B cell (primary cell): Measurements from ENCODE around the gene DMPK. TPM values are rescaled to one million over a fixed set of nuclear protein-coding genes. Genes with fewer than 3 reads are reported as not detected.
A peak's percentile ranks its signal among the peaks of the same experiment; 100 is the strongest.

Experiments
- ATAC-seq: fragments of 200-7000 bp; cut with Tn5 transposase; one replicate; pipeline ENCODE4 v1.10.0; 2021; ENCODE audit warnings: low read depth, mild to moderate bottlenecking, moderate number of reproducible peaks, moderate library complexity
- CTCF ChIA-PET: fragments of 350-600 bp; sonication (Branson Sonifier 250); formaldehyde crosslinking; loops from one replicate; lab custom pipeline; 2021; ENCODE audit warnings: antibody characterized with exemption, inconsistent platforms; lab: Charles Lee
- POLR2A ChIA-PET: fragments of 350-600 bp; sonication (Branson Sonifier 250); formaldehyde crosslinking; loops from one replicate; lab custom pipeline; 2021; ENCODE audit warnings: antibody characterized with exemption; lab: Charles Lee
- DNase-seq: peaks from one replicate; pipeline ENCODE4 v3.0.0; 2013
- H2AFZ ChIP-seq: 2 replicates; pipeline ENCODE4 v1.6.1; 2012; ENCODE audit warnings: mild to moderate bottlenecking, low read depth, low read length; ENCODE audit not compliant: insufficient read depth, poor library complexity, severe bottlenecking
- H3K27ac ChIP-seq, 2 donors: 1 replicate in 1 of 2; 2 replicates in 1 of 2; pipeline ENCODE4 v1.5.1; 2012 to 2013; ENCODE audit warnings: low read length in 2 of 2, mild to moderate bottlenecking in 2 of 2, moderate library complexity in 1 of 2
- H3K27me3 ChIP-seq, 4 experiments: fragments of 200-600 bp in 1 of 4; sonication (generic) in 1 of 4; replicated peaks in 1 of 4; 1 replicate in 2 of 4; 2 replicates in 2 of 4; pipeline versions ENCODE4 v1.6.1 to v1.7.0; 2013 to 2016; ENCODE audit warnings: low read length in 3 of 4, mild to moderate bottlenecking in 2 of 4, mixed read lengths in 1 of 4, moderate library complexity in 1 of 4; ENCODE audit not compliant: insufficient read depth in 4 of 4, control insufficient read depth in 3 of 4; ENCODE audit errors: control extremely low read depth in 1 of 4
- H3K36me3 ChIP-seq, 2 experiments: replicated peaks in 1 of 2; 1 replicate in 1 of 2; 2 replicates in 1 of 2; pipeline versions ENCODE4 v1.6.1 to v1.7.1; 2013; ENCODE audit warnings: low read length in 1 of 2; ENCODE audit not compliant: insufficient read depth in 2 of 2, control insufficient read depth in 1 of 2; ENCODE audit errors: control extremely low read depth in 1 of 2, extremely low read depth in 1 of 2
- H3K4me1 ChIP-seq, 2 donors: fragments of 200-600 bp in 1 of 2; sonication (generic) in 1 of 2; 1 replicate in 1 of 2; 2 replicates in 1 of 2; pipeline versions ENCODE4 v1.5.1 to v1.6.1; 2013 to 2017; ENCODE audit warnings: low read length in 2 of 2; ENCODE audit not compliant: control insufficient read depth in 2 of 2, insufficient read depth in 2 of 2
- H3K4me2 ChIP-seq: replicated peaks from 2 replicates; pipeline ENCODE3; 2012; ENCODE audit warnings: mild to moderate bottlenecking, low read depth, low read length; ENCODE audit not compliant: poor library complexity, severe bottlenecking
- H3K4me3 ChIP-seq, 5 experiments: fragments of 200-600 bp in 1 of 5; sonication (generic) in 1 of 5; 1 replicate in 3 of 5; 2 replicates in 2 of 5; pipeline versions ENCODE4 v1.5.1 to v1.7.0; 2011 to 2016; ENCODE audit warnings: low read length in 4 of 5, mild to moderate bottlenecking in 4 of 5, low read depth in 2 of 5, control low read depth in 1 of 5, moderate library complexity in 1 of 5; ENCODE audit not compliant: insufficient read depth in 1 of 5; ENCODE audit errors: control extremely low read depth in 1 of 5, extremely low read depth in 1 of 5
- H3K79me2 ChIP-seq: fragments of 200-600 bp; sonication (generic); one replicate; pipeline ENCODE4 v1.6.0; 2016; ENCODE audit warnings: low read length; ENCODE audit not compliant: control insufficient read depth, insufficient read depth
- H3K9ac ChIP-seq: fragments of 200-600 bp; sonication (generic); 2 replicates; pipeline ENCODE4 v1.6.1; 2017; ENCODE audit warnings: mild to moderate bottlenecking, low read length, moderate library complexity
- H3K9me3 ChIP-seq, 3 donors: one replicate each; pipeline versions ENCODE4 v1.6.1 to v1.7.1; 2013; ENCODE audit warnings: low read length in 2 of 3; ENCODE audit not compliant: control insufficient read depth in 2 of 3, insufficient read depth in 1 of 3; ENCODE audit errors: control extremely low read depth in 1 of 3
- H4K20me1 ChIP-seq: 2 replicates; pipeline ENCODE4 v1.6.0; 2012; ENCODE audit warnings: mild to moderate bottlenecking, low read length; ENCODE audit not compliant: insufficient read depth, control insufficient read depth, poor library complexity, severe bottlenecking
- H3K27ac Mint-ChIP-seq: one replicate; pipeline ENCODE4 v1.8.0; 2021; ENCODE audit warnings: mixed read lengths
- H3K27me3 Mint-ChIP-seq: one replicate; pipeline ENCODE4 v1.8.0; 2021; ENCODE audit warnings: mixed read lengths
- H3K4me1 Mint-ChIP-seq: one replicate; pipeline ENCODE4 v1.8.0; 2021; ENCODE audit warnings: mixed read lengths
- H3K4me3 Mint-ChIP-seq: one replicate; pipeline ENCODE4 v1.8.0; 2021; ENCODE audit warnings: mixed read lengths
- H3K9me3 Mint-ChIP-seq: one replicate; pipeline ENCODE4 v1.8.0; 2022; ENCODE audit warnings: mixed read lengths; ENCODE audit not compliant: insufficient read depth
- CTCF ChIP-seq: fragments of 200-600 bp; IDR thresholded peaks from one replicate; pipeline ENCODE4 v1.8.0; 2022; ENCODE audit warnings: antibody characterized with exemption, mild to moderate bottlenecking
- EZH2 ChIP-seq: IDR thresholded peaks from 2 replicates; pipeline ENCODE4 v1.6.1; 2012; ENCODE audit warnings: borderline replicate concordance, low read depth, mild to moderate bottlenecking, moderate library complexity, low read length; ENCODE audit not compliant: insufficient read depth, poor library complexity, severe bottlenecking
- WGBS: methylation state at CpG from one replicate; pipeline ENCODE4 v1.1.5; 2013; ENCODE audit warnings: missing lambda C conversion rate; ENCODE audit not compliant: insufficient coverage; 5-methylcytosine and 5-hydroxymethylcytosine counted together
- intact Hi-C: fragments of 100-400 bp; cut with micrococcal nuclease; formaldehyde crosslinking; loops from one replicate; pipeline ENCODE4 v1.10.0; 2022
- polyA plus RNA-seq: library from polyadenylated mRNA; depleted of rRNA; stranded (reverse); fragments of >200 nt; gene quantifications from 2 replicates; pipeline ENCODE4 v1.2.3, GENCODE V29; 2012
- total RNA-seq, 2 donors: library from RNA; stranded (reverse); fragments of 120-200 nt in 1 of 2; gene quantifications; 1 replicate in 1 of 2; 2 replicates in 1 of 2; pipeline versions ENCODE4 v1.2.3 to v1.2.4, GENCODE V29; 2013 to 2022

DMPK gene
- total and polyA plus RNA-seq, 2 donors (not counting 1 experiment from before 2014, with no cell fraction given): 28.7 to 58.3 TPM

GRCh38 chr19:45772912-45773311 lies 9.4 kb downstream of the DMPK start:
- Histone ChIP-seq H4K20me1 (peaks cover 9% of the 10 kb centered on the region), H3K79me2 (no peaks in the 10 kb centered on the region), H3K4me1 (peaks cover 7 to 28% of the 10 kb centered on the region in 2 donors), H3K4me2 (no peak overlapping the region), H3K27ac (no peak overlapping the region), H3K9ac (no peak overlapping the region), H2AFZ (no peak overlapping the region), H3K9me3 (no peaks in the 10 kb centered on the region), H3K4me3 (no peak overlapping the region), H3K27me3 (peaks cover 0 to 3% (median 1%) of the 10 kb centered on the region in 4 experiments), H3K36me3 (peaks cover 0 to 11% of the 10 kb centered on the region in 2 experiments)
- Mint-ChIP-seq H3K4me3 (no peak overlapping the region), H3K27ac (no peak overlapping the region), H3K9me3 (no peaks in the 10 kb centered on the region), H3K27me3 (no peaks in the 10 kb centered on the region), H3K4me1 (peaks cover 29% of the 10 kb centered on the region)
- no peak for ATAC-seq
- ChIA-PET CTCF (interaction anchor here (1.0 to 8.3 kb wide), 2 partner anchors 27 to 110 kb away, joined by 3 to 302 read pairs; no protein-coding TSS in a partner anchor), POLR2A (interaction anchor here (0.6 kb wide), 1 partner anchor 35 kb away, joined by 5 read pairs; no protein-coding TSS in a partner anchor)
- WGBS: 100% methylated on average over 2 of the region's 3 CpGs
- intact Hi-C loops: no loop called here
- DNase-seq: no peak
- no peak for TF ChIP-seq EZH2
- no peak for TF ChIP-seq CTCF

GRCh38 chr19:45772130-45772840 lies 10.0 kb downstream of the DMPK start:
- no peak overlapping the region for H2AFZ ChIP-seq
- H3K4me3 ChIP-seq: no peak overlapping the region
- no peaks in the 10 kb centered on the region for H3K9me3 Mint-ChIP-seq
- POLR2A ChIA-PET: no interaction called here
- H3K9me3 ChIP-seq: no peaks in the 10 kb centered on the region
- no peak for DNase-seq
- peak overlapping the region; percentile 28 for H3K27ac Mint-ChIP-seq
- no peak overlapping the region for H3K4me2 ChIP-seq
- H3K79me2 ChIP-seq: no peaks in the 10 kb centered on the region
- peak overlapping the region; percentile 14 for H3K4me3 Mint-ChIP-seq
- H3K27me3 Mint-ChIP-seq: no peaks in the 10 kb centered on the region
- TF ChIP-seq CTCF: no peak
- TF ChIP-seq EZH2: no peak
- H4K20me1 ChIP-seq: peaks cover 3% of the 10 kb centered on the region
- H3K9ac ChIP-seq: no peak overlapping the region
- CTCF ChIA-PET: interaction anchor here (0.6 to 8.3 kb wide), 3 partner anchors 21 to 110 kb away, joined by 3 to 302 read pairs (median 3); partner anchors contain the start of gene DMWD
- H3K27me3 ChIP-seq: peaks cover 0 to 9% (median 4%) of the 10 kb centered on the region in 4 experiments
- ATAC-seq: no peak
- intact Hi-C loops: no loop called here
- H3K27ac ChIP-seq: no peak overlapping the region
- peaks cover 0 to 5% of the 10 kb centered on the region in 2 experiments for H3K36me3 ChIP-seq
- peaks cover 12 to 32% of the 10 kb centered on the region in 2 donors for H3K4me1 ChIP-seq
- H3K4me1 Mint-ChIP-seq: peaks cover 29% of the 10 kb centered on the region
- 58% methylated on average over 12 of the region's 14 CpGs for WGBS
